IPS DF 19.7 (cell line): Measurements from ENCODE around the gene NKTR.

ENCODE experiments used
- DNase-seq: peaks from one replicate; pipeline ENCODE4 v3.0.0-alpha.2; 2013; ENCODE audit warnings: low read depth, low spot score

The NKTR gene

GRCh38 chr3:42681361-42682038 lies 81.0 kb downstream of the NKTR start:
- DNase-seq, result no peak

GRCh38 chr3:42682301-42683070 lies 82.0 kb downstream of the NKTR start:
- no peak for DNase-seq

DNA sequence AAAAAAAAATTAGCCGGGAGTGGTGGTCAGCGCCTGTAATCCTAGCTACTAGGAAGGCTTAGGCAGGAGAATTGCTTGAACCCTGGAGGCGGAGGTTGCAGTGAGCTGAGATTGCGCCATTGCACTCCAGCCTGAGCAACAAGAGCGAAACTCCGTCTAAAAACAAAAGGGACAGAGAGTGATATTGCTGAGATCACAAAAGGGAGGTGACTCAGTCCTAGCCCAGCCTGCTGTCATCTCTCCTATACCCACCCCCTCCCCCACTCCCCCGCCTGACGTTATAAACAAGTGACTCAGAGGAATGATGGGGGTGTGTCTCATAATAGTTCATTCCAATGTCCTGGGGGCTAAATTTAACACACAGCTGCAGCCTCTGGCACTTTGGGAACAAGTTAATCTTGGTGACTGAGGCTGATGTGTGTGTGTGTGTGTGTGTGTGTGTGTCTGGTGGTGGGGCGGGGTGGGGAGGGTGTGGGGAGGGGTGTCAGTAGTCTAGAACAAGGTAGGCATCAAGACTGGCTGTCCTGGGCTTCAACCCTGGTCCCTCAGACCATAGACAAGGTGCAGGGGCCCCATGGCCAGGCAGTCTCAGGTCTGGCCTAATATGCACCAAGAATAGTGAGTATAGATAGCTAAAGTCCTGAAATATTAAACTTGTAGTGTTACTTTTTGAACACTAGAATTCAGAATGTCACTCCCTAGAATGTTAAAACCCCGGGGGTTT lies 83.6 kb downstream of the NKTR start:
- no peak for DNase-seq

- no peak for DNase-seq
These were observed 84.3 kb downstream of the NKTR start for GRCh38 chr3:42684632-42685362.

- DNase-seq, result no peak
These were observed 84.9 kb downstream of the NKTR start, which contains the start of gene KLHL40 for GRCh38 chr3:42685363-42685881. TSS of gene KLHL40 (plus strand) at chr3:42685537. CDS start at chr3:42685619, 82 bp downstream.

GRCh38 chr3:42685891-42686820 lies 85.7 kb downstream of the NKTR start:
- no peak for DNase-seq

- DNase-seq, result no peak
These were observed 86.6 kb downstream of the NKTR start for GRCh38 chr3:42686832-42687650.

- DNase-seq, result no peak
These were observed 87.5 kb downstream of the NKTR start for GRCh38 chr3:42688016-42688415.

DNA sequence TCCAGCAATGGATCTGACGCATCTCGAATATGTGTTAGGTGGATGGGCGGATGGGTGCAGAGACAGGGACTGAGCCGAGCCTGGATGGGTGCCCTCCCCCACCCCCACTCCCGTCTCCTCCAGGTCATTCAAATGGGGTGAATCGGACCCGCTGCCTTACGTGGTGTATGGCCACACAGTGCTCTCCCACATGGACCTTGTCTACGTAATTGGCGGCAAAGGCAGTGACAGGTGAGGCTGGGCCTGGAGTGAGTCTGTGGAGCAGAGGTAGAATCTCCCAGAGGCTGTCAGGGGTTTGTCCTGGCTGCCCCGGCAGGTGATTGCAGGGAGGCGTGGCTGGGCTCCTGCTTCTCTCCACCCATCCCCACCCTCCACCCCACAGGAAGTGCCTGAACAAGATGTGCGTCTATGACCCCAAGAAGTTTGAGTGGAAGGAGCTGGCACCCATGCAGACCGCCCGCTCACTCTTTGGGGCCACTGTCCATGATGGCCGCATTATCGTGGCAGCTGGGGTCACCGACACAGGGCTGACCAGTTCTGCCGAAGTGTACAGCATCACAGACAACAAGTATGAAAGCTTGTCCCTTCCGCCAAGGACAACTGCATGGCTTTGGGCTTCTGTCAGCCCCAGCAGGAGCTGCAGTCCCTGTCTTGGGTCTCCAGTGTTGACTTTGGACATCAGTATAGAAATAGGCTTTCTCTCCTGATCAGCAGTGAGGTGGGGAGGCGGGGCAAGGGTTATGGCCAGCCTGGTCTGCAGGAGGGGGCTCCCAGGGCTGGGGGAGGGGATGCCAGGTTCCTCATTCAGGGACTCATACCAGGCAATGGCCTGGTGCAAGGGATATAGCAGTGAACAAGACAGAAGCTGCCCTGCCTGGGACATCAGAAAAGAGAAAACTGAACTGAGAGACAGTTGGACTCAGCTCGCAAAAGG lies 88.3 kb downstream of the NKTR start:
- no peak for DNase-seq

GRCh38 chr3:42689421-42690014 lies 89.0 kb downstream of the NKTR start:
- no peak for DNase-seq

- no peak for DNase-seq
These were observed 89.7 kb downstream of the NKTR start for GRCh38 chr3:42690191-42690590.

DNA sequence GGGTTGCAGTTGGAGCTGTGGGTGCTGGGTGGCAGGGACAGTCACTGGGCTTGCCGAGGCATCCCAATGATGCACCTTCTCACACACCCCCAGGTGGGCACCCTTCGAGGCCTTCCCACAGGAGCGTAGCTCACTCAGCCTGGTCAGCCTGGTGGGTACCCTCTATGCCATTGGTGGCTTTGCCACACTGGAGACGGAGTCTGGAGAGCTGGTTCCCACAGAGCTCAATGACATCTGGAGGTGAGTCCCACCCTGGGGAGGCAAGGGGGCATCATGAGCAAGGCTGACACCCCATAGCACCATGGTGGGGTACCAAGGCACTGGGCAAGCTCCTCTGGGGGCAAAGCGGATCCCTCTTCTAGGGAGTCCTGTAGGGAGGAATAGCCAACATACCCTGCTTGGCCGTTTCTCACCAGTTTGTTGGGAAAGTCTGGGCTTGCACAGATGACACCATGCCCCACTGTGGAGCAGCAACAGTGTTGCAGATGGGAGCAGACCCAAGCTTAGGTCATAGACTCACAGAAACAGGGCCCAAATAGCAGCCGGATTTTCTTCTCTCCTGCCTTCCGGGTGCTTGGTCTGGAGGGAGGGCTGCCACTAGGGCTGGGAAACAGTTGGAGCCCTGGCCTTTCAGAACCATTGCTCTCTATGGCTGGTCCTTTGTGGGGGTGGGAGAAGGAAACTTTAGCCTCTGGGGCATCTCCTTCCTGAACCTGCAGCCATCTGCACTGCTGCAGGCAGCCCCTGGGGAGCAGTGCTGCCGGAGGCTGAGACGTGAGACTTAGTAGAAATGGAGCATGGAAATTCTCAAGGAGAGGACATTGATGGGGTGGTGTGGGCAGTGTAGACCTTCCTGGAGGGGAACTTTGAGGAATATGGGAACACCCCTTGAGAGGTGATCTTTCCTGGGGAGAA lies 90.5 kb downstream of the NKTR start:
- no peak for DNase-seq

GRCh38 chr3:42691816-42692666 lies 91.6 kb downstream of the NKTR start:
- DNase-seq, result no peak

DNA sequence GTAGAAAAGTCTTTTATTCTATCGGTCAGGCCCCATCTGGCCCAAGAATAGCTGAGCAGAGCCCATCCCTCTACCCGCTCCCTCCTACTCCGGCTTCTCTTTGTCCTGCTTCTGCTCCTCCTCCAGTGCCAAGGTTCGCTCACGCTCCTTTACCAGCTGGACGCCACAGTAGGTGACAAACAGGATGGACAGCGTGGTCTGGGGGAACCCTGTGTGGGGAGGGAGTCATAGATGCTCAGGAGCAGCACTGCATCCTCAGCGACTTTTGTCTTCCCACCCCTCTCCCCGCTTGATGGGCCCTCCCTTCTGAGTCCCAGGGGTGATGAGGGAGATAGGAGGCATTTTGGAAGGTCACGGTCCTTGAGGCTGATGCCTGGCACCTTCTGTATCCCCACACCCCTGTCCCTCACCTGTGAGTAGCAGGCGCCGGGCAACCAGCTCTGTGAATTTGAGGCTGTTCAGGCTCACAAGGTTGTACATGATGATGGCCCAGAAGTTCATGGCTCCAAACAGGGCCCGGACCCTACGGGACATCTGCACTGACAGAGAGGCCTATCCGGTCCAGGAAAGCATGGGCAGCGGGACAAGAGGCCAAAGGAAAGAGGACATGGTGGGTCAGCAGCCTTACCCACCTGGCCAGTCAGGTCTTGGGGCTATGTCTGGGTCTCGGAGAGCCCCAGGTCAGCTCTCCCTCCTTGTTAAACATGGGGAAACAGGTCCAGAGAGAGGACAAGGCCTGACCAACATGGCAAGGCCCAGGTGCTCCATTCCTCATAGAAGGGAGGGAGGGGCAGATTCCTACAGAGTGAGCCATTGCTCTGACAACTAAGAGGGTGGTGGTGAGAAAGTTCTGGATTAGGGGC lies 92.4 kb downstream of the NKTR start:
- no peak for DNase-seq

GRCh38 chr3:42693530-42693930 lies 93.0 kb downstream of the NKTR start:
- DNase-seq, result no peak
